MCF 10A (cell line): ENCODE measurements around the gene OLFML2A. TPM values are rescaled to one million over a fixed set of nuclear protein-coding genes. Genes with fewer than 3 reads are reported as not detected.

Experiments
- BruUV-seq: library from RNA; stranded (reverse); fragments of 400-500 nt; replicated peaks from 2 replicates; lab custom pipeline; 2021; lab: Mats Ljungman, UMichigan
- CTCF ChIA-PET: fragments of 300-600 bp; sonication (Branson Sonifier 250); formaldehyde crosslinking; extraction: SDS; loops from one replicate; lab custom pipeline; 2021; ENCODE audit warnings: antibody characterized with exemption, inconsistent platforms; lab: Yijun Ruan, JAX
- POLR2A ChIA-PET: fragments of 300-600, 350-650 bp; sonication (Branson Sonifier 250); formaldehyde crosslinking; extraction: SDS; loops from one replicate; lab custom pipeline; 2020; ENCODE audit warnings: antibody characterized with exemption, inconsistent platforms; lab: Yijun Ruan, JAX
- DNase-seq: peaks from one replicate; pipeline ENCODE4 v3.0.0-alpha.2; 2018; ENCODE audit not compliant: unreplicated experiment
- H3K27ac Mint-ChIP-seq: one replicate; pipeline ENCODE4 v1.8.0; 2022; ENCODE audit warnings: mild to moderate bottlenecking, low read depth, mixed read lengths; ENCODE audit not compliant: unreplicated experiment
- H3K27me3 Mint-ChIP-seq: one replicate; pipeline ENCODE4 v1.8.0; 2022; ENCODE audit warnings: mixed read lengths; ENCODE audit not compliant: insufficient read depth, unreplicated experiment
- H3K36me3 Mint-ChIP-seq: one replicate; pipeline ENCODE4 v1.8.0; 2022; ENCODE audit warnings: mild to moderate bottlenecking, moderate library complexity, mixed read lengths; ENCODE audit not compliant: insufficient read depth, unreplicated experiment
- H3K4me1 Mint-ChIP-seq: one replicate; pipeline ENCODE4 v1.8.0; 2022; ENCODE audit warnings: mixed read lengths; ENCODE audit not compliant: insufficient read depth, unreplicated experiment
- H3K4me3 Mint-ChIP-seq: one replicate; pipeline ENCODE4 v1.8.0; 2022; ENCODE audit warnings: mild to moderate bottlenecking, moderate library complexity, mixed read lengths; ENCODE audit not compliant: unreplicated experiment
- H3K9me3 Mint-ChIP-seq: one replicate; pipeline ENCODE4 v1.8.0; 2022; ENCODE audit warnings: mixed read lengths; ENCODE audit not compliant: unreplicated experiment
- intact Hi-C: fragments of 100-400 bp; cut with micrococcal nuclease; formaldehyde crosslinking; loops from 2 replicates; pipeline ENCODE4 v1.14.1; 2022
- total RNA-seq: library from RNA; stranded (reverse); gene quantifications from 2 replicates; pipeline ENCODE4 v1.2.3, GENCODE V29; 2022
- TF ChIP-seq, protein P1 (sequence below): fragments of 200-600 bp; IDR thresholded peaks from one replicate; pipeline ENCODE4 v1.8.0; 2022; ENCODE audit warnings: antibody characterized with exemption, mild to moderate bottlenecking; ENCODE audit not compliant: unreplicated experiment

OLFML2A gene
- total RNA-seq, 1 experiment from 2014 or later: 0.21 TPM

- Mint-ChIP-seq H3K36me3 (peaks cover 19% of the 10 kb centered on the region), H3K4me1 (peaks cover 6% of the 10 kb centered on the region), H3K27me3 (no peaks in the 10 kb centered on the region), H3K27ac (no peak within 1 kb of the TSS), H3K4me3 (peak within 1 kb of the TSS; percentile 54), H3K9me3 (no peaks in the 10 kb centered on the region)
- ChIA-PET POLR2A (interaction anchor here (1.0 to 15.3 kb wide), 12 partner anchors 10 to 80 kb away, joined by 3 to 299 read pairs (median 6); partner anchors contain the start of genes ARPC5L, NR6A1, OLFML2A and RPL35), CTCF (interaction anchor here (0.5 to 29.4 kb wide), 38 partner anchors 11 to 519 kb away, joined by 3 to 927 read pairs (median 4); partner anchors contain the start of genes NR6A1 and OLFML2A)
- TF ChIP-seq, protein P1, sequence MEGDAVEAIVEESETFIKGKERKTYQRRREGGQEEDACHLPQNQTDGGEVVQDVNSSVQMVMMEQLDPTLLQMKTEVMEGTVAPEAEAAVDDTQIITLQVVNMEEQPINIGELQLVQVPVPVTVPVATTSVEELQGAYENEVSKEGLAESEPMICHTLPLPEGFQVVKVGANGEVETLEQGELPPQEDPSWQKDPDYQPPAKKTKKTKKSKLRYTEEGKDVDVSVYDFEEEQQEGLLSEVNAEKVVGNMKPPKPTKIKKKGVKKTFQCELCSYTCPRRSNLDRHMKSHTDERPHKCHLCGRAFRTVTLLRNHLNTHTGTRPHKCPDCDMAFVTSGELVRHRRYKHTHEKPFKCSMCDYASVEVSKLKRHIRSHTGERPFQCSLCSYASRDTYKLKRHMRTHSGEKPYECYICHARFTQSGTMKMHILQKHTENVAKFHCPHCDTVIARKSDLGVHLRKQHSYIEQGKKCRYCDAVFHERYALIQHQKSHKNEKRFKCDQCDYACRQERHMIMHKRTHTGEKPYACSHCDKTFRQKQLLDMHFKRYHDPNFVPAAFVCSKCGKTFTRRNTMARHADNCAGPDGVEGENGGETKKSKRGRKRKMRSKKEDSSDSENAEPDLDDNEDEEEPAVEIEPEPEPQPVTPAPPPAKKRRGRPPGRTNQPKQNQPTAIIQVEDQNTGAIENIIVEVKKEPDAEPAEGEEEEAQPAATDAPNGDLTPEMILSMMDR: peak; percentile 99
- no TSS peak for BruUV-seq
- intact Hi-C loops: loop anchor here (1.0 to 5.0 kb wide), 4 partner anchors 41 to 140 kb away; no protein-coding TSS in a partner anchor
- DNase-seq: peak; percentile 80
These were observed 76.0 kb downstream of the OLFML2A start, which contains the start of gene WDR38 for GRCh38 chr9:124852829-124853531. WDR38 (plus strand) TSS chr9:124853460; CDS start chr9:124853532, 72 bp downstream.

GRCh38 chr9:124853605-124854143, 76.7 kb downstream of the OLFML2A start:
- intact Hi-C loops: loop anchor here (1.0 to 5.0 kb wide), 4 partner anchors 41 to 141 kb away; no protein-coding TSS in a partner anchor
- no TSS peak for BruUV-seq
- Mint-ChIP-seq H3K4me1 (peaks cover 6% of the 10 kb centered on the region), H3K36me3 (peaks cover 26% of the 10 kb centered on the region), H3K4me3 (peak overlapping the region; percentile 54), H3K9me3 (no peaks in the 10 kb centered on the region), H3K27ac (no peak overlapping the region), H3K27me3 (no peaks in the 10 kb centered on the region)
- POLR2A ChIA-PET: interaction anchor here (0.7 to 15.3 kb wide), 10 partner anchors 9 to 80 kb away, joined by 3 to 299 read pairs (median 6); partner anchors contain the start of genes ARPC5L, NR6A1, OLFML2A and RPL35
- CTCF ChIA-PET: interaction anchor here (0.6 to 29.4 kb wide), 25 partner anchors 11 to 399 kb away, joined by 3 to 927 read pairs (median 6); partner anchors contain the start of genes NR6A1 and OLFML2A
- TF ChIP-seq, protein P1: no peak
- DNase-seq: no peak

DNA sequence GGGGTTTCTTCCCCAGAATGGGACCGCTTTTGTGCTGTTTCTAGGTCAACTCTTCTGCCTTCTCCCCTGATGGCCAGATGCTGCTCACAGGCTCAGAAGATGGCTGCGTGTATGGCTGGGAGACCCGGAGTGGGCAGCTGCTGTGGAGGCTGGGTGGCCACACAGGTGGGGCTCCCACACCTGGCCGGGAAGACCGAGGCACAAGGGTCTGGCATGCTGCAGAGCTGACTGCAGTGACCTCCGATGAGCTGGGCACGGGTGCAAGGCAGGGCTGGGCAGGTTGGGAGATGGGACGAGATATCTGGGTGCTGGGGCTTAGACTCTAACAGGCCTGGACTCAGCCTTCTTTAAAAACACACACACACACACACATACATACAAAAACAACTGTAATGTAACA, 77.2 kb downstream of the OLFML2A start:
- CTCF ChIA-PET: interaction anchor here (0.7 to 29.4 kb wide), 19 partner anchors 10 to 97 kb away, joined by 3 to 927 read pairs (median 15); partner anchors contain the start of genes NR6A1 and OLFML2A
- Mint-ChIP-seq H3K4me1 (peaks cover 6% of the 10 kb centered on the region), H3K27me3 (no peaks in the 10 kb centered on the region), H3K27ac (no peak overlapping the region), H3K4me3 (no peak overlapping the region), H3K36me3 (peaks cover 30% of the 10 kb centered on the region), H3K9me3 (no peaks in the 10 kb centered on the region)
- POLR2A ChIA-PET: interaction anchor here (0.7 to 15.3 kb wide), 8 partner anchors 9 to 81 kb away, joined by 3 to 299 read pairs (median 11); partner anchors contain the start of genes ARPC5L, NR6A1, OLFML2A and RPL35
- intact Hi-C loops: loop anchor here (5.0 kb wide), 1 partner anchor 42 kb away; no protein-coding TSS in a partner anchor
- BruUV-seq: no TSS peak
- no peak for DNase-seq
- TF ChIP-seq, protein P1: no peak
